IPS DF 4.7 (cell line): ENCODE results near the gene ZNF672.
"Not testable (repeated sequence)": the region's sequence is repeated elsewhere in the genome, so short reads cannot be mapped to it uniquely, and the experiment has no call there.

Source experiments
- DNase-seq: peaks from one replicate; pipeline ENCODE4 v3.0.0-alpha.2; 2013; ENCODE audit warnings: low spot score; ENCODE audit errors: extremely low read depth

ZNF672 gene

DNA sequence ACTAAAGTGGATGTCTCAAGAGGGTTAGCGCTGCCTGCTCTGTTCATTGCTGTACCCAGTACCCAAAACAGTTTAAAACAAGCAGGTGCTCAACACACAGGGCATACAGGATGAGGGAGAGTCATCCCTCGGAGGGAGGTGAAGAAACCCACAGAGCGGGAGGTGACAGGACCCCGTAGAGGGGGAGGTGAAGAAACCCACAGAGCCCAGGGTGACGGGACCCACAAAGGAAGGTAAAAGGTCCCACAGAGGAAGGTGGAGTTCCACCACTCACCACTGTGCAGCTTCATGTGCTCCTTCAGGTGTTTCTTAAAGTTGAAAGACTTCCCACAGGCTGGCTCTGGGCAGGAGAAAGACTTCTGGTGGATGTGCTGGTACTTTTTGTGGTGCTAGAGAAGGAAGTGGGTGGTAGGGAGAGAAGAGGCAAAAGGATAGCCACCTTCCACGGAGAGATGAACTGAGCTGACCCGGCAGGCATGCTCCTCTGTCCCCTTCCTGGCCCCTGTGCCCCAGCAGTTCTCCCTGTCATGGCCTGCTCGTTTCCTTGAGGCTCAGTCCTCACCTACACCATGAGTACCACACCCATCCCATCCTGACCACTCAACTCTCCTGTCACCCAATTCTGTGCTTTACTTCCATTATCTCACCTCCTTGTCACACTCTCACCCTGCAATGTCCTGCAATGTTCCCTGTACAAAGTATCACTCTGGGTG lies 15.8 kb downstream of the ZNF672 start:
- DNase-seq = no peak

DNA sequence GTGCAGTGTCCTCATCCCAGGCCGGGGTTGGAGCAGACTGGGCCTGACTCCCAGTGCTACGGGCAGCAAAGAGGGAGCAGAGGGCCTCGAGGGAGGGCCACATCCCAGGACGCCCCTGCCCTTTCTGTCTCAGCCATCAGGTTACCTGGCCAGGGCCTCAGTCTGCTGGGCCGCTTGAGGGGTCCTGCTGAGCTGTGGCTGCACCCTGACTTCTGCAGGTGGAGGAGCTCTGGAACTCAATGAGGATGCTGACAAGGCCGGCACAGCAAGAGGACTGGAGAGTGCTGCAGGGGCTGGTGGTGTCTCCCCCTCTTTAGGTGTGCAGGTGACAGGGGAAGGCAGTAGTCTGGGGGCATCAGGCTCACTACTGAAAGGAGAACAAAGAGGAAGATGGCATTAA lies 17.6 kb downstream of the ZNF672 start:
- no peak for DNase-seq

DNA sequence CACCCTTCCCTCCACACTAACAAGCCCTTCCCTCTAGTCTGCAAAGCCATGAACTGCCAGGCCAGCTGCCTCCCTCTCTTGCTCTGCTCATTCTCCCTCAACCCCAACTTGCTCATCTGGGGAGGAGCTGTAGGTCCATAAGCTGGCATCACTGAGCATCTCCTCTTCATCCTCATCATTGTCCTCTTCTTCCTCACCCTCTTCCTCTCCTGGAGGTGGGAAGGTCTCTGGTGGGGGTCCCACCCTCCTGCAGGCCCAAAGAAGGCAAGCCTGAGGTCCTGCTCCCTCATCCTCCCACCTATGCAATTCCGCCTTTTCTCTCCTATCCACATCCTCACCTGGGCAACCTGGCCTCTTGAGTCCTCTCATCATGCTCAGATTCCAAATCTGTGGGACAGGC lies 18.2 kb downstream of the ZNF672 start:
- DNase-seq = no peak

DNA sequence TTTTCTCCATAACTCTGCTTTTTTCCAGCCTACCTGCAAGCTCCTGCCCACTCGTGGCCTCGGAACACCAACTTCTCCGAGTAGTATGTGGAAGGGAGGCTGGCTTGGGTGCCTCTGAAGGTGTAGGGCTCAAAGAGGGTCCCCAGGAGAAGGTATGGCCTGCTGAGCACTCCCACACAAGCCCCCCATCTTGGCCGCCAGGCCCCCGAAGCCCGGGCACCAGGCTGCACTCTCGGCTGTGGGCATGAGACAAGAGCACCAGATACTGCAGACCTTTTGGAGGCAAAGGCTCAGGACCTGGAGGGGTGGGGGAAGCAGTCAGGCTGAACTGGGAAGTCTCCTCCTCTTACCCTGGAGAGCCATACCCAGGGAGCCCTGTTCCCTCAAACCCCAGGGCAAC lies 19.2 kb downstream of the ZNF672 start:
- no peak for DNase-seq

DNA sequence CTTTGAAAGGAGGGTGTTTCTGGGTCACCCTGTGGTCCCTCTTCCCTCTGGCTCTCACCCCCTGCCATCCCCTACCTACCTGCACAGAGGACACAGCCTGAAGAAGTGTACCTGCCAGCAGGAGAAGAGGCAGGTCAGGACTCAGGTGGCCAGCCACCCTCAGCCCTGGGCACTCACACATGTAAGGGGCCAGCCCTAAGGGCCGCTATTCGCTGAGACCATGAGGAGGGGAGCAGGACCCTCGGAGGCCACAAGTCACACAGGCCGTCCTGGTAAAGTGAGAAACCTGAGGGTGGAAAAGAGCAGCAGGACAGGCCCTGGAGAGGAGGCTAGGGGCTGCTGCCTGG lies 19.7 kb downstream of the ZNF672 start:
- DNase-seq = no peak

DNA sequence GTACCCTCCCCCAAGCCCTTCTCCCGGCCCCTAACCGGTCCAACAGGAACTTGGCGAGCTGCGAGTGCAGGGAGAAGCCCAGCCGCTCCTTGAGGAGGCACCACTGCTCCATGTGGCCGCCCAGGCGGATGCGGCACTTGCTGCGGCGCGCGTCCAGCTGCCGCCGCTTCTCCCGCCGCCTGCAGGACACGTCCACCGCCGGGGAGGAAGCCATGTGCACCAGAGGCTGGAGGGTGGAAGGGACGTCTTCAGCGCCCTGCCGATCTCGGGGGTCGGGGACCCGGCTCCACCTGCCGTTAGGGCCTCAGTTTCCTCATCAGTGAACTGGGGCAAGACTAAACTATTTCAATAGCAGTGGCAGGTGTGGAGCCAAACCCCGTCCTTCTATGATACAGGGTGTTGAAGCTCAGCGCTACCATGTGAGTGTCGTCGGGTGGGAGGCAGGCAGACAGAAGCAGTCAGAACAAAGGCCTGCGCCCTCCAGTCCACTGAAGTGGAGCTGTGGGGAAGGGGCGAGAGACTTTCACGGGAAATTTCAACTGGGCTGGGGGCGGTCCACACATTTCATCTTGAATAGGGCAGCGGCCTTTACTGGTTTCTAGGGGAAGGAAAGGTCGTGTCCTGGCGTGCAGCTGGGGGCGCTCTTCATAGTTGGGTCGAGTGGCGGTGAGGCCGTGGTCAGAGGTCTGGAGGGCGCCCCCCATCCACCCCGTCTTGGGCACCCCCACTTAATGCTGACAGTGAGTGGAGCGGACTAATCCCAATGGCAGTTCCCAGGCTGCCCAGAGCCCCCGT lies 20.3 kb downstream of the ZNF672 start:
- no peak for DNase-seq

DNA sequence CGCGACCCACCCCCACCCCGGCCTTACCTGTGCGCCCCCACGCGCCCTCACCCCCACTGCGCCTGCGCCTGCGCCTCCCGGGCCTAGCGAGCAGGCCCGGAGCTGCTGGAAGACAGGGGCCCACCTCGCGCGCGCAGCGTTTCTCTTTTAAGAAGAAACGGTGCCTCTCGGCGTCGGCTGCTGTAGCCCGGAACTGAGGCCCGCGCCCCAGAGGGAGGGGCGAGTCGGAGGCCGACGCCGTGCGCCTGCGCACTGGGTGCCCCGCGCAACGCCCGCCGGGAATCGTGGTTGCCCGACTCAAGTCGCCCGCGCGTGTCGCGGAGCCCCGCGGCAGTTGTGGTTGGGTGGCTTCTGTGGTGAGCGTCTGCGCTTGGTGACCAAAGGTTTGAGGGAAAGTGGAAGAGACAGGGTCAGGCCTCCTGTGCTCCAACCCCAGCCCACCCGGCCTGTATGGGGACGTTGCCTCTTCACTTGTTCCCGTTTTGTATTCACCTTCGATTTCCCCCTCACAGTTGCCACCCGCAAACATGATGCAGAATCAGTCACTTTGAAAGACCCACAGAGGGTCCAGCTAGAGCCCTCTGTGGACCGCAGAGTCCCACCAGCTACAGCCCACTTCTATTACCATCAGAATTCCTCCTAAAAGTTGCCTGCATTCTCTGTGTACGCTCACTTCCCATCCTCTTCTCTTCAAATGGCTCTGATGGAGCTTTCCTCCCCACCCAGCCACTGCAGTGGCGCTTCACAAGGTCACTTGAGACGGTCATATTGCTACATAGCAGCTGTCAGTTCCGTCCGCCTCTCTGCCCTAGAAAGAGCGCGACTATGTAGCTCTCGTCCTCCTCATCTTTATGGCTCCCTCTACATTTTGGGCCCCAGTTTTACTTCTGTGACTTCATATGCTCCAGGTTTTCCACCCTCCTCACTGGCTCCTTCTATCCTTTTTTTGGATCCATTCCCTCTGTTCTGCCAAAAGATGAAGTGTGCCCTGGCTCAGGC lies 21.2 kb downstream of the ZNF672 start, which contains the start of gene ZNF692:
TSS of gene ZNF692 (minus strand) at position 195 of the 999 bp plus-strand sequence. CDS start 776 bp downstream, outside the sequence.
- no peak for DNase-seq

DNA sequence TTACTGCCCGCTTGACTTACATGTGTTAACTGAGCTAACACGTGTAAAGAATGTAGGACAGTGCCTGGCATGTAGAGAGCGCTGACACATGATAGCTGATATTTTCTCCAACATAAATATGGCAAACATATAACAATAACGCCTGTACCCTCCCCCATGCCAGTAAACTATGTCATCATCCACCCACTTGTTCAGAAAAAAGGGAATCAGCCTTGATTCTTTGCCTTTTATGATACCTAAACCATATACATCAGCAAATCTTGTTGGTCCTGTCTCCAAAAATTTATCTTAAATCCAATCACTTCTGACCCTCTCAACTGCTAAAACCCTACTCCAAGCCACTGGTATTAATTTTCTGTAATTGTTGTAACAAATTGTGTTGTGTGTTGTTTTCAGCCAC lies 22.0 kb downstream of the ZNF672 start:
- DNase-seq = no peak

DNA sequence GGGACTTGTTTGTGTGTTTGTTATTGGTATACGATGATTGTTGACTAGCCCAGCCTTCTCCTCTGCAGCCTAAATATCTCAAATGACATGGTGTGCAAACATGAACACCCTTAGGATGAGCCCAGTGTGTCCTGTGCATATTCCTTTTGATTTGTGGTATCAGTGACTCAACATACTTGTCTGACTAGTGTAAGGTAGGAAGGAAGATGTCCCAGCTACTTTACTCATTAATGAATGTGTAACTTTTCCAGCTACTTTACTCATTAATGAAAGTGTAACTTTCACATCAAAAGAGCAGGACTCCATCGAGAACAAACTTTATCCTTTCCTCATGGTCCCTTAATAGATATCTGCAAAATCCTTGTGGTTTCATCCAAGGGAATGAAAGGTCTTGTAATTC lies 23.6 kb downstream of the ZNF672 start:
- no peak for DNase-seq

DNA sequence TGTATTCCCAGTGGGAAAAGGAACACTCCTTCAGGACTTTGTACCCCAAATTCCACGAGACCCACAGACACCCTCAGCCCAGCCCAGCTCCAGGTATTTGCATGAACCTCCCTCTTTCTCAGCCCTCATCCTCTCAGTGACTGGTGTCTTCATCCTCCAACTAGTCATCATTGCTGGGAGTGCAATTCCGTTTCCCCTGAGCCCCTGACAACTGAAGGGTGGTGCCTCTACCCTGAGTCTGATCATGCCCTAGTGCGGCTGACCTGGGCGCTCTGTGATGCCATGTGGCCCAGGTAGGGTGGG lies 24.6 kb downstream of the ZNF672 start:
- no peak for DNase-seq

DNA sequence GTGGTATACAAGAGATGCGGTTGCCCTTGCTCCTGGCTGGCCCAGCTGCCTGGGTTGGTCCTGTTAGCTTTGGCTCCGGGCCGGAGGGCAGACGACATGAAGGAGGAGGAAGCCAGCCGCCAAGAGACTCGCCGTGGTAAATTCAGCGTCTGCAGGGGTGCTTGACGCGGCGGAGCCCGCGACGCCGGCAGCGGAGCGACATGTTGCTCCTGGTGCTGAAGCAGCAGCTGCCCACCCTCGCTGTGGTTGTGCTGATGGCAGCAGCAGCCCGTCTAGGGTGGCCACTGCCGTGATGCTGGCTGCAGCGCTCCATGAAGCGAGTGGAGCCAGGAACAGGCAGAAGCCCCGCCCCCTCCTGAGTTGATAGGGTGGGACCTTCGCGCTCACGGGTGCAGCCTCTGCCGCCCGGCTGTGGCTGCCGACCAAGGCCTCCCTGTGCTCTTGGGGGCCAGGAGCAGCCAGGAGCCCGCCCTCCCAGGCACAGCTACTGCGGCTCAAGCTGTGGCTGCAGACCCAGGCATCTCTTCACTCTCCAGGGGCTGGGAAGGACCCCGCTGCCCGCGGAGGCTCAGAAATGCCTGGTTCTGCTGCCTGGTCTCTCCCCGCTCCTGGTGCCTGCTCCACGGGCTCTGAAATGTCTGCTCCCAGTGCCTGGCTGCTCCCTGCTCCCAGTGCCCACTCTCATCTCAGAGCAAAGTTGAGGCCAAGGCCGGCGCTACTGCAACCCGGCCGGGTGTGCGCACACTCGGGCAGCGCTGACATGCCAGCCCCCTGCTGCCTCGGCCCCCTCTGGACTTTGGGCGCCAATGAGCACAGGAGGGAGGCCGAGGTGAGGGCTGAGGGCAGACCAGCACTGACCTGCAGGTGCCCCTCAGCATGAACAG lies 25.2 kb downstream of the ZNF672 start:
- no peak for DNase-seq

DNA sequence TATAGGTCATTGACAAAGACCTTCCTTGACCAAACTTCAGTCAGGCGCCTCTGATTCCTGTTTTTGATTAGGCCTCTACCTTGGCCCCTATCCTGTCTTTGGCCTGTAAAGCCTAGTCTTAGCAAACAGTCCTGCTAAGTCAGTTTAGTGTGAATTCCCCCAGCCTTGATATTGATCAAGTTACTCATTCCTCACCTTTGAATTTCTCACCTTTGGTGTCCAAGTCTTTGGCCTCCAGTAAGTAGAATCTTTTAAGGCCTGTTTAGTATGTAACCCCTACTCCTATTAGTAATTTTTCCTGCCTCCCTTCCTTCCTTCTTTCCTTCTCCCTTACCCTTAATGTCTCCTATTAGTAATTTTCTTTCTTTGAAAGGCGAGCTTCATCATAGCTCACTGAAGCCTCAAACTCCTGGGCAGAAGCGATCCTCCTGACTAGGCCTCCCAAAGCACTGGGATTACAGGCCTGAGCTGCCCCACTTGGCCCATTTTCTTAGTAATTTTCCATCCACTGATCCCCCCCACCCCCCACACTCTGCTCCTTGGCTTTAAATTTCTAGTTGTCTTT lies 33.9 kb downstream of the ZNF672 start:
- DNase-seq = no peak

DNA sequence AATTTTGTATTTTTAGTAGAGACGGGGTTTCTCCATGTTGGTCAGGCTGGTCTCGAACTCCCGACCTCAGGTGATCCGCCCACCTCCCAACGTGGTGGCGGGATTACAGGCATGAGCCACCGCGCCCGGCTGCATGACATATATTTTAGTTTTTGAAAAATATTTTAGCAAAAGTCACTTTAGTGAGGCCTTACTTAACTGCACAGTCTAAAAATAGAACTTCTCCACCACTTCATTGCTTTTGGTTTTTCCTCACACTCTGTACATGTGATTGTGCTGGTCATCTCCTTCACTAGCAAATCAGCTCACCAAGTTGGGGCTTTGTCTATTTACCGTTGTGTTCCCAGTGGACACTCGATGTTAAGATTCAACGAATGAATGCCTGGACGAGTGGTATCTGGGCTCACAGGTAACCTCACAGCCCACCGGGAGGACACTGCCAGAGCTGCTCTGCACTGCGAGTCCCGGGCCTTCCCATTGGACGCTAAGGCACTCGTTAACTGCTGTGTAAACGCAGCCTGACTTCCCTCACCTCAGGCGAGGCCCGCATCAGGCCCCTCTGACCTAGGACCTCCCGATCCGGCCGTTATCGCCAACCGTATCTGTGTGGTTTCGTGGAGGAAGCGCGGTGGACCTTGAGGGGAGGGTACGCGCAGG lies 34.9 kb downstream of the ZNF672 start:
- no peak for DNase-seq

DNA sequence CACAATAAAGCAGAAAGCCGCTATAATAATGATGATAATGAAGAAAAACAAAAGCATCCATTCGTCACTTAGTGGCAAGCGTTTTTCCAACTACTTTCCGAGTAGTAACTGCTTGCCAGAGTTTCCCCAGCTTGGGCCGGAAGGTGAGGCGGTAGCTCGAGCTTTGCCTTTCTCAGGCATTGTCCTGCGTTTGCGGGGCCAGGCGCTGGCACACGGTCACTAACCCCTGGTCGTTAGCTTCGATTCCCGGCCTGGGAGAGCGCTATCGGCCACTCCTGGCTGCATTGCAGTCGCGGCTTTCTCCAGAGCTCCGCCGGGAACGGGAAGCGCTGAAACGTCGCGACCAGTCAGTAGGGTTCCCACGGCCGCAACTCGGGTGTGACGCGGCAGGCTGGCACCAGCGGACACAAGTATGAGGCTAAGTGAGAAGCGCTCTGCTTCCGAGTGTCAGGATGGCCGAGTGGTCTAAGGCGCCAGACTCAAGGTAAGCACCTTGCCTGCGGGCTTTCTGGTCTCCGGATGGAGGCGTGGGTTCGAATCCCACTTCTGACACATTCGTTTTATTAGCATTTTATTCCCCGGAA lies 35.5 kb downstream of the ZNF672 start:
- DNase-seq = peak; percentile 83

DNA sequence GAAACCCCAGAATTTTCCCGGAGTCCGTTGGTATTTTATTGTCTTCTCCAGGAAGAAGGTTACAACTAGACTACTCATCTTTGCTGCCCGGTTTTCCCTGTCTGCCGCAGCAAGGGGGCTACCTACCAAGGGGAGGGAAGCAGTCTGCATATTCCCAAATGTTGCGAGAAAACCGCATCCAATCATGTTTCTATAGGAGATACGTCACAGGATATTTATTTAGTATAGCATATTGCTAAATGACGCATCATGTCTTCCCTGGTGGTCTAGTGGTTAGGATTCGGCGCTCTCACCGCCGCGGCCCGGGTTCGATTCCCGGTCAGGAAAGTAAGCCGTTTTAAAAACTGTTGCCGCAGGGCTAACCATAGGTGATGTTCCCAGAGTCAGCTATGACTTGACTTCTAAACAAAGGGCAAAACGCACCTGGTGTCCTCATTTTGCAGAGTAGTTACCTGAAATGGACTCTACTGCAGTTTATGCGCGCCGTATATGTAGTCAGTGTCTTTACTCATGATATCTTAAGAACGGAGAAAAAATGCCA lies 36.0 kb downstream of the ZNF672 start:
- no peak for DNase-seq

DNA sequence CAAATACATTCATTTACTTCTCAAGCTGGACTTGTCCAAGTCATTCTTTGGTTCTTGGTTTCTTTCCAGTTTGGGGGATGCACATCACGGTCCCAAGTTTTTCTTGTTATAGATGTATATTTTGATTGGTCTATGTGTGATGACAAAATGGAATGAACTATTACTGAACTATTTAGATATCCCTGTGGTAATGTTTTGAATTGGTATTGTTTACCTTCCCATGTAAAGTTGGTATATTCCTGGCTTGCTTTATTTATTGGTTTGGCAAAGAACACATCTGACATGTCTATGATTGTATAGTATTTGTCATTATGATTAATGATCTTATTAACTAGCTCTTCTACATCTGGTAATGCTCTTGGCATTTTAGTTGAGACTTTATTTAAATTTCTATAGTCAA lies 43.2 kb downstream of the ZNF672 start:
- DNase-seq = no peak

DNA sequence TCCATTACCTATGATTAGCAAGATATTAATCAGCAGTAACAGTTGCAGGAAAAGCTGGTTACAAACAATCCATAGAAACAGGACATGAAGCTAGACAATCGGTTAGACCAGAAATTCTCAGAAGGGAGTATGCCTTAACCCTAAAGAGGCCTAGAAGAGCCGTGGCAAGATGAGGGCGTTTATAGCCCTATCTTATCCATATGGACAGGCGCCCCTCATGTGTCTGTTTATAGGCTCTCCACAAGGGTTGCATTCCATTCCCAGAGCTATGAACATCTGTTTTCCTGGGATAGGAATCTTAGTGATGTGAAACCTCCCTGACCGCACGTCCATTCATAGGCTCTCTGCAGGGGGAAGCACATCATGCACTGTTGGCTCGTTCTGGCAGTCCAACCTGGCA lies 44.4 kb downstream of the ZNF672 start:
- not testable (repeated sequence) for DNase-seq

DNA sequence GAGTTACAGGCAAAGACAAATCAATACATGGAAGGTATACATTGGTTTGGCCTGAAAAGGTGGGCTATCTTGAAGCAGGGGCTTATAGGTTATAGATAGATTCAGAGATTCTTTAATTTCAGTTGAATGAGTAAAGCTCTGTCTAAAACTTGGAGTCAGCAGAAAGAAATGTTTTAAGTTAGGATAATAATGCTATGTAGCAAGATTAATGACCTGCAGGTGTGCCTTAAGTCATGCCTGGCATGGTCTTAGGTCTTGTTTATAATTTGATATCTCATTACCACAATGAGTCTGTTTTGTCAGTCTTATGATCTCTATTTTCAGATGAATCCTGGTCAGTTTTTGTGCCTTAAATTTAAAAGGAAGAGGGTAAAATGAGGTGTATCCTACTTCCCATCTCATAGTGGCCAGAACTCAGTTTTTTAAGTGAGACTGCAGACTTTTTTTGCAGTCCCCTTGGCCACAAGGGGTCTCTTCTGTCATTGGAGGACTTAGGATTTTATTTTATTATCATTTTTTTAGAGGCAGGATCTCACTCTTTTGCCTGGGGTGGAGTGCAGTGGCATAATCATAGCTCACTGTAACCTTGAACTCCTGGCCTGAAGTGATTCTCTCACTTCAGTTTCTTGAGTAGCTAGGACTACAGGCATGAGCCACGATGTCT lies 46.7 kb downstream of the ZNF672 start:
- no peak for DNase-seq

DNA sequence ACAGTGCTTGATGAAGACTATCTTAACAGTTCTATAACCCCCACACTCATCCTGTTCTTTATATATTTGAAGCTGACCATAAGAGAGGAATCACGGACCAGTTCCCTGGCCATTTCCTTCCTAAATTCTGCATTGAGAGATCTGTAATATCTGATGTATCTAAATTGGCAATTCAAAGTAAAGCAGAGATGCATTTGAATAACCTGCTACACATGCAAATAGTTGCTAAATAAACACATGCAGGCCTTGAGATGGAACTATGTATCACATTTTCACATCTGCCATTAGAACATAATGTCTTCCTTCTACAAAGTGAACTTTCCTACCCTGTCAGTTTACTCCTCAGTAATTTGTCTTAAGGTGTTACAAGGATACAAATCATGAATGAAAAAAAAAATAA lies 47.6 kb downstream of the ZNF672 start:
- DNase-seq = no peak
